ENCODE data around the gene DDN. TPM values are rescaled to one million over a fixed set of nuclear protein-coding genes. Genes with fewer than 3 reads are reported as not detected.

Gene DDN
- total RNA-seq, 1 experiment from 2014 or later: 3.5 TPM

DNA sequence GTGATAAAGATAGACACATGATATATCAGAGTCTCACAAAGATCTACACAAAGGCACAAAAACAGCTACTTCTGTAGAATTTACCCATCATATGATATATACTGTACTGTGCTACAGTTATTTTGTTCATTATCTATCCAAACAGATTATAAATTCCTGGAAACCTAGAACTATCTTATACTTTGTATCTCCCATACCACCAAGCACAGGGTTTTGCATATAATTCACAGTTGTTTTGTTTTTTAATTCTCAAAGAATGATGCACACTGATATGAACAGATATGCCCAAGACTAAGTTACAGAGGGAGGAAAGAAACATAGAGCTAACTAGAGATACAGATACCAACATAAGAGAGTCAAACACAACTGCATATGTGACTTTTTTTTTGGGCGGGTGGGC, 16.0 kb upstream of the DDN start:
- ChIA-PET CTCF (interaction anchor here (0.5 to 1.2 kb wide), 3 partner anchors 18 to 115 kb away, joined by 3 to 6 read pairs (median 4); no protein-coding TSS in a partner anchor), POLR2A (ENCODE audit: unreplicated experiment) (interaction anchor here (0.7 kb wide), 1 partner anchor 18 kb away, joined by 6 read pairs; no protein-coding TSS in a partner anchor)
- intact Hi-C loops (cut with micrococcal nuclease): no loop called here
- Histone ChIP-seq H3K9me3 (ENCODE audit: low read length) (no peaks in the 10 kb centered on the region), H3K4me1 (ENCODE audit: insufficient read depth, low read length) (peaks cover 18% of the 10 kb centered on the region), H3K4me3 (ENCODE audit: low read length) (no peak overlapping the region), H3K27ac (ENCODE audit: low read length) (no peak overlapping the region), H3K4me2 (ENCODE audit: low read length) (no peak overlapping the region), H3K9me2 (replicated peaks; ENCODE audit: low read length) (no peaks in the 10 kb centered on the region), H3F3A (ENCODE audit: low read length, unreplicated experiment) (peaks cover 4% of the 10 kb centered on the region), H2AFZ (ENCODE audit: low read length) (no peak overlapping the region), H3K36me3 (ENCODE audit: low read depth, low read length) (peaks cover 11% of the 10 kb centered on the region; the same call in 1 of the 2 replicates), H3K79me2 (ENCODE audit: low read length) (peaks cover 34% of the 10 kb centered on the region), H3K9ac (ENCODE audit: low read length) (no peak overlapping the region), H3K27me3 (ENCODE audit: low read length) (no peaks in the 10 kb centered on the region), H4K20me1 (ENCODE audit: low read length) (no peaks in the 10 kb centered on the region)
- BruUV-seq (replicated peaks): no TSS peak
- TF ChIP-seq, protein P1, sequence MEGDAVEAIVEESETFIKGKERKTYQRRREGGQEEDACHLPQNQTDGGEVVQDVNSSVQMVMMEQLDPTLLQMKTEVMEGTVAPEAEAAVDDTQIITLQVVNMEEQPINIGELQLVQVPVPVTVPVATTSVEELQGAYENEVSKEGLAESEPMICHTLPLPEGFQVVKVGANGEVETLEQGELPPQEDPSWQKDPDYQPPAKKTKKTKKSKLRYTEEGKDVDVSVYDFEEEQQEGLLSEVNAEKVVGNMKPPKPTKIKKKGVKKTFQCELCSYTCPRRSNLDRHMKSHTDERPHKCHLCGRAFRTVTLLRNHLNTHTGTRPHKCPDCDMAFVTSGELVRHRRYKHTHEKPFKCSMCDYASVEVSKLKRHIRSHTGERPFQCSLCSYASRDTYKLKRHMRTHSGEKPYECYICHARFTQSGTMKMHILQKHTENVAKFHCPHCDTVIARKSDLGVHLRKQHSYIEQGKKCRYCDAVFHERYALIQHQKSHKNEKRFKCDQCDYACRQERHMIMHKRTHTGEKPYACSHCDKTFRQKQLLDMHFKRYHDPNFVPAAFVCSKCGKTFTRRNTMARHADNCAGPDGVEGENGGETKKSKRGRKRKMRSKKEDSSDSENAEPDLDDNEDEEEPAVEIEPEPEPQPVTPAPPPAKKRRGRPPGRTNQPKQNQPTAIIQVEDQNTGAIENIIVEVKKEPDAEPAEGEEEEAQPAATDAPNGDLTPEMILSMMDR (conservative IDR thresholded peaks at IDR 0.05; ENCODE audit: low read depth, low read length): no peak
- TF ChIP-seq EZH2 (IDR thresholded peaks at IDR 0.05; ENCODE audit: low read length, unreplicated experiment) (no peak), EZH2phosphoT487 (IDR thresholded peaks at IDR 0.05; ENCODE audit: borderline replicate concordance, low read length) (no peak)
- DNase-seq: no peak
- ATAC-seq: no peak

DNA sequence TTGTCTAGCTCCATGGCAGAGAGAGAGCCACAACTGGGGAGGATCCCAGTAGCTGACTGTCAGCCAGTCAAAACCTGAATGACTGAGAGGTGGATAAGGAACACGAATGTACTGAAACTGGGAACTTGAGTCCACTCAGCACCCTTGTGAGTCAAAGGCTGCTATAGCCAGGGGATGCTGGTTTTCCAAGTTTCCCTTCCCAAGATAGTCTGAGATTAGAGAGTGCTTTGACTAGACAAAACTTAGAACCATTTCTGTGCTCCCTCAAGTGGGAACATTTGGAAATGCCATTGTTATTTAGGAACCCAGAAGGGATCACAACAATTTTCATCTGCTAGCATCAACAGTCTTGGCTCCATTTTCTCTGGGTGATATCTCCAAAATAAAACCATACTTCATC, 15.4 kb upstream of the DDN start:
- ChIA-PET CTCF (no interaction called here), POLR2A (ENCODE audit: unreplicated experiment) (no interaction called here)
- peaks cover 3% of the 10 kb centered on the region for H3F3A ChIP-seq (ENCODE audit: low read length, unreplicated experiment)
- H3K4me2 ChIP-seq (ENCODE audit: low read length): no peak overlapping the region
- H3K9me2 ChIP-seq (replicated peaks; ENCODE audit: low read length): no peaks in the 10 kb centered on the region
- no peak overlapping the region for H2AFZ ChIP-seq (ENCODE audit: low read length)
- peaks cover 11% of the 10 kb centered on the region; the same call in 1 of the 2 replicates for H3K36me3 ChIP-seq (ENCODE audit: low read depth, low read length)
- H3K27me3 ChIP-seq (ENCODE audit: low read length): no peaks in the 10 kb centered on the region
- H4K20me1 ChIP-seq (ENCODE audit: low read length): no peaks in the 10 kb centered on the region
- H3K4me3 ChIP-seq (ENCODE audit: low read length): no peak overlapping the region
- no TSS peak for BruUV-seq (replicated peaks)
- H3K9me3 ChIP-seq (ENCODE audit: low read length): no peaks in the 10 kb centered on the region
- ATAC-seq (no peak), DNase-seq (peak; percentile 43)
- no peak overlapping the region for H3K9ac ChIP-seq (ENCODE audit: low read length)
- H3K79me2 ChIP-seq (ENCODE audit: low read length): peaks cover 34% of the 10 kb centered on the region
- intact Hi-C loops (cut with micrococcal nuclease): no loop called here
- no peak for TF ChIP-seq EZH2phosphoT487 (IDR thresholded peaks at IDR 0.05; ENCODE audit: borderline replicate concordance, low read length)
- TF ChIP-seq, protein P1 (conservative IDR thresholded peaks at IDR 0.05; ENCODE audit: low read depth, low read length): peak; percentile 45; the same call in 1 of the 2 replicates
- peaks cover 14% of the 10 kb centered on the region for H3K4me1 ChIP-seq (ENCODE audit: insufficient read depth, low read length)
- no peak overlapping the region for H3K27ac ChIP-seq (ENCODE audit: low read length)

DNA sequence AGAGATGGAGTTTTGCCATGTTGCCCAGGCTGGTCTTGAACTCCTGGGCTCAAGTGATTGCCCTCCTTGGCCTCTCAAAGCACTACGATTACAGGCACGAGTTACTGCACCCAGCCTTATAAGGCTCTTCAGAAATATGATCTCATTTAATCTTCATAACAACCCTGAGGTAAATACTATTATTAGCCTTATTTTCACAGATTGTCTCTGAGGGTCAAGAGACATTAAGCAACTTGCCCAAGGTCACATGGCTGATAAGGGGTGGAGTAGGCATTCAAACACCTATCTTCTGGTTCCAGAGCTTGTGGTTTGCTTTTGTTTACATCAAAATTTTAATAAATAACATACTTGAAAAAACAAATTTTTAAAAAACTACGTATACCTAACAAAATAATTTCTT, 14.3 kb upstream of the DDN start:
- POLR2A ChIA-PET (ENCODE audit: unreplicated experiment): no interaction called here

More for the DNA sequence above, 14.3 kb upstream of the DDN start:
- peaks cover 11% of the 10 kb centered on the region for H3K4me1 ChIP-seq (ENCODE audit: insufficient read depth, low read length)
- no peak for ATAC-seq
- H3K4me2 ChIP-seq (ENCODE audit: low read length): no peak overlapping the region
- H3K36me3 ChIP-seq (ENCODE audit: low read depth, low read length): peaks cover 11% of the 10 kb centered on the region; the same call in 1 of the 2 replicates
- DNase-seq: no peak
- no TSS peak for BruUV-seq (replicated peaks)
- TF ChIP-seq EZH2 (IDR thresholded peaks at IDR 0.05; ENCODE audit: low read length, unreplicated experiment) (no peak), EZH2phosphoT487 (IDR thresholded peaks at IDR 0.05; ENCODE audit: borderline replicate concordance, low read length) (no peak)
- TF ChIP-seq, protein P1 (conservative IDR thresholded peaks at IDR 0.05; ENCODE audit: low read depth, low read length): no peak
- H3F3A ChIP-seq (ENCODE audit: low read length, unreplicated experiment): no peaks in the 10 kb centered on the region
- no peak overlapping the region for H2AFZ ChIP-seq (ENCODE audit: low read length)
- no peaks in the 10 kb centered on the region for H3K9me3 ChIP-seq (ENCODE audit: low read length)
- no peak overlapping the region for H3K4me3 ChIP-seq (ENCODE audit: low read length)
- no peak overlapping the region for H3K27ac ChIP-seq (ENCODE audit: low read length)
- intact Hi-C loops (cut with micrococcal nuclease): no loop called here
- H3K79me2 ChIP-seq (ENCODE audit: low read length): peaks cover 34% of the 10 kb centered on the region
- H3K9me2 ChIP-seq (replicated peaks; ENCODE audit: low read length): no peaks in the 10 kb centered on the region
- no peaks in the 10 kb centered on the region for H3K27me3 ChIP-seq (ENCODE audit: low read length)
- CTCF ChIA-PET: no interaction called here
- no peaks in the 10 kb centered on the region for H4K20me1 ChIP-seq (ENCODE audit: low read length)
- no peak overlapping the region for H3K9ac ChIP-seq (ENCODE audit: low read length)

Measured in PC-3 (cell line).